ENCODE results near the gene PEPD.

Gene PEPD

DNA sequence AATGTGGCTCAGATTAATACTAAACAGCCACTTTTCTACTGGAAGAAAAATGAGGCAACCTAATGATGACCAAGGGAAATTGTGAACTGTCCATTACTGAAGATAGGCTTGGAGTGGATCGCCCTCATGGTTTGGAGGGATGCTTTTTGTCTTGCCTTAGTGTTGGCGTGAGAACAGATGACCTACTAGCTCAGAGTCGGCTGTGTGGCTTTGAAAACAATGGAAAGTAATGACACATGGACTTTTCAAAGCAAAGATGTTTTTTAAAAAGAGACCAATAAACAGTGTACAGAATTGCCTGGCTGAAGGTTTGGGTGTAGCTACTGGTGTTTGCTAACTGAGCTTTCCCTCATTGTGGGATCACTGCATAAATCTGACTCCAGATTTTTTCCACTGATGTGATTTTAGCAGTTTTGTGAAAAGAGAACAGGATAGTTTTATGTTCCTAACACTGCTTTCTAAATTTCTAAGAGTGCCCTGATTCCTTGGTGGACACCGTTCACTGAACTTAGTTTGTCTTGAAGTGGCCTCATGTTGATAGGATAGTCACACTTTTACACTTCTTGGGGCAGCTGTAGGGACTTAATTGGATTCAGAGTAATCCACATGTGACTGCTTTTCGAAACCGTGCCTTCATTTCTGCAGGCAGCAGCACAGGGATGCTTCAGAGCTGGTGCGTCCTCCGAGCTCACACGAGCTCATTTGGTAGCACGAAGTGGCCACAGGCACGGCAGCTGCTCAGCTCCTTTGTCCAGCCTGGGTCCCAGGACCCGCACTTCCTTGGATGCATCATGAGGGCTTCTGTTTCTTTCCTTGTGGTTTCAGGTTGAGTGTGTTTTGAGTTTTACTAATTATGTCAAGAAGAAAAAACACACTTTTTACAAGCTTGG, 143.8 kb downstream of the PEPD start:
- H3K27me3 Mint-ChIP-seq (ENCODE audit: low read depth, poor library complexity) = peaks cover 6% of the 10 kb centered on the region
- H3K9me3 Mint-ChIP-seq = no peaks in the 10 kb centered on the region
- H3K4me1 Mint-ChIP-seq = peaks cover 42% of the 10 kb centered on the region
- no peak for DNase-seq
- no peak for TF ChIP-seq CTCF (IDR thresholded peaks at IDR 0.05)
- H3K4me3 Mint-ChIP-seq = no peak overlapping the region
- peaks cover 37% of the 10 kb centered on the region for H3K36me3 Mint-ChIP-seq (ENCODE audit: low read depth)
- no peak overlapping the region for H3K27ac Mint-ChIP-seq

DNA sequence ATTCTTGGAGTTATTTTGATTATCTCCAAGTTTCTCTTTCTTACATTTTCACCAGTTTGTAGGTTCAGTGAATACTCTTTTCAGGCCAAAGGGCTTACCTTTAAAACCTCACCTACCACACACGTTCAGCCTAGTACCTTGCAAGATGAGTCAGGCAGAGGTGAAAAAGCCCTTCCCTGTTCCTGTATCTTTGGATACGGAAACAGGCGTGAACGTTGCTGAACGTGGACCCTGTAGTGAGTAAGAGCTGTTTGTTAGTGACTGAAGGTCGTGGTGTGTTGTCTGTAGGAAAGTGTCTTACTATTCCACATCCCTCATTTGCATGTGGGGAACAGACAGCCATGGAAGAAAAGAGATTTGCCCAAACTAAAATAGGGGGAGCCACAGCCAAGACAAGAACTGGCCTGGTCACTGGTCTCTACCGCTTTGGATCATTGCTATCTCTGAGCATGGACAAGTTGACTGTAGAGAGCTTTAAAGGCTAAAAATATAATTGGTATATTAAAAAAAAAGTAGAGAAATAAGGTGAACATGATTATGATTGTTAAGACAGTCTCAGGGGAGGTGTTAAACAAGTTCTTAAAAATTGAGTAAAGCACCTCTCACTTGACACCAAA, 144.5 kb downstream of the PEPD start:
- H3K27me3 Mint-ChIP-seq (ENCODE audit: low read depth, poor library complexity) = peaks cover 6% of the 10 kb centered on the region
- no peak for DNase-seq
- no peak for TF ChIP-seq CTCF (IDR thresholded peaks at IDR 0.05)
- H3K4me3 Mint-ChIP-seq = no peak overlapping the region
- peaks cover 42% of the 10 kb centered on the region for H3K4me1 Mint-ChIP-seq
- H3K27ac Mint-ChIP-seq = no peak overlapping the region
- H3K9me3 Mint-ChIP-seq = no peaks in the 10 kb centered on the region
- peaks cover 37% of the 10 kb centered on the region for H3K36me3 Mint-ChIP-seq (ENCODE audit: low read depth)

GRCh38 chr19:33376423-33376822, 145.2 kb downstream of the PEPD start:
- Mint-ChIP-seq H3K4me3 (peak overlapping the region; percentile 7), H3K9me3 (no peaks in the 10 kb centered on the region), H3K36me3 (ENCODE audit: low read depth) (peaks cover 37% of the 10 kb centered on the region), H3K27me3 (ENCODE audit: low read depth, poor library complexity) (peaks cover 6% of the 10 kb centered on the region), H3K27ac (no peak overlapping the region), H3K4me1 (peaks cover 42% of the 10 kb centered on the region)
- no peak for TF ChIP-seq CTCF (IDR thresholded peaks at IDR 0.05)
- DNase-seq = no peak

GRCh38 chr19:33375837-33376159, 145.8 kb downstream of the PEPD start:
- peaks cover 39% of the 10 kb centered on the region for H3K4me1 Mint-ChIP-seq
- no peaks in the 10 kb centered on the region for H3K9me3 Mint-ChIP-seq
- H3K27me3 Mint-ChIP-seq (ENCODE audit: low read depth, poor library complexity) = peaks cover 6% of the 10 kb centered on the region
- TF ChIP-seq CTCF (IDR thresholded peaks at IDR 0.05) = no peak
- H3K27ac Mint-ChIP-seq = no peak overlapping the region
- H3K36me3 Mint-ChIP-seq (ENCODE audit: low read depth) = peaks cover 33% of the 10 kb centered on the region
- peak overlapping the region; percentile 90 for H3K4me3 Mint-ChIP-seq
- DNase-seq = no peak

DNA sequence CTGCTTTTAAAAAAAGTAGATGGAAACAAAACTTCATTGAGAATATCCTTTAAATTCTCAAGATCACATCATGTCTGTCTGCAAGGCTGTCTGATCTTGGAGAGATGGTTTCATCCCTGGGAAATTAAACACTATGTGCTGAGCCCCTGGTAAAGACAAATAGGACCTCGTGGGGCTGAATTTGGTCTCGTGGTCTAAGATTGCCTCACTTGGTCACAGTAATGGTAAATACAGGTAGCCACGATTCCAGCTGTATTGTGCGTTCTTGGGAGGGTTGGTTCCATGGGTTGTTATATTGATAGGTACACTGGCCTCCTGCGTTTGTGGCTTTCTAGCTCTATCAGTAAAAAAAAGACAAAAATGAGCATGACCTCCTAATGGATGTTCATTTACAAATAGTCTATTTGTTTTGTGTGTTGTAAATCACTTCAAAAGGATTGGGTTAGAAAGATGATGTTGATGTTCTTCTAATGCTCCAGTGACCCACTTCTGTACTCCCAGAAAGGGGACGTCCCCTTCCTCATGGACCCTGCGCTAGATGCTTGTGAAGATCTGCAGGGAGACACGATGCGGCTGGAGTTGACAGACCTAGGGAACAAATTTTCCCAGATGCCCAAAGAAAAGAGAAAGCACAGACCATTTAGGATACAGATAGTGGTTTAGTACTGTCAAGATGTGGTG, 146.3 kb downstream of the PEPD start:
- Mint-ChIP-seq H3K9me3 (no peaks in the 10 kb centered on the region), H3K27me3 (ENCODE audit: low read depth, poor library complexity) (peaks cover 6% of the 10 kb centered on the region), H3K4me1 (peaks cover 37% of the 10 kb centered on the region), H3K4me3 (peak overlapping the region; percentile 90), H3K27ac (no peak overlapping the region), H3K36me3 (ENCODE audit: low read depth) (peaks cover 32% of the 10 kb centered on the region)
- no peak for TF ChIP-seq CTCF (IDR thresholded peaks at IDR 0.05)
- DNase-seq = no peak

All from nephron progenitor cell (in vitro differentiated cells).